HepG2 (cell line): ENCODE data around the gene SMARCB1. TPM values are rescaled to one million over a fixed set of nuclear protein-coding genes. Genes with fewer than 3 reads are reported as not detected.

Source experiments
- ATAC-seq: fragments of 200-7000 bp; cut with Tn5 transposase; 3 replicates; pipeline ENCODE4 v1.9.1; 2020; ENCODE audit warnings: mild to moderate bottlenecking, moderate library complexity
- BruUV-seq: library from RNA; stranded (reverse); fragments of 400-500 nt; replicated peaks from 2 replicates; lab custom pipeline; 2021; lab: Mats Ljungman, UMichigan
- CTCF ChIA-PET: fragments of 300-600 bp; formaldehyde crosslinking; extraction: SDS; loops from one replicate; lab custom pipeline; 2021; ENCODE audit warnings: low total read pairs, inconsistent platforms, low intra/inter-chr PET ratio; lab: Yijun Ruan, JAX
- POLR2A ChIA-PET: fragments of 350-600 bp; sonication (Branson Sonifier 250); formaldehyde crosslinking; loops from one replicate; lab custom pipeline; 2020; ENCODE audit warnings: antibody characterized with exemption, inconsistent platforms; lab: Yijun Ruan, JAX
- DNase-seq: peaks from one replicate; pipeline ENCODE4 v3.0.0-alpha.2; 2015; ENCODE audit warnings: low spot score
- FAIRE-seq: peaks from 3 replicates; lab custom pipeline; 2011; peaks lifted over from hg19 to GRCh38; lab: Jason Lieb, UNC
- H2AFZ ChIP-seq: one replicate; pipeline ENCODE4 v1.6.1; 2011; ENCODE audit warnings: low read length, inconsistent platforms
- H3K27ac ChIP-seq: fragments of 300-600 bp; 3 replicates; pipeline ENCODE4 v1.8.0; 2011; ENCODE audit warnings: mixed run types, mild to moderate bottlenecking, mixed read lengths, low read length, inconsistent platforms; ENCODE audit not compliant: insufficient read depth; ENCODE audit errors: extremely low read length
- H3K27me3 ChIP-seq, 2 experiments: fragments of 200-600 bp in 1 of 2; 2 replicates in 1 of 2; 3 replicates in 1 of 2; pipeline versions ENCODE4 v1.6.0 to v1.8.0; 2011; ENCODE audit warnings: low read length in 2 of 2, mild to moderate bottlenecking in 2 of 2, moderate library complexity in 2 of 2, inconsistent platforms in 1 of 2; ENCODE audit not compliant: insufficient read depth in 2 of 2, control insufficient read depth in 1 of 2
- H3K36me3 ChIP-seq, 2 experiments: fragments of 200-600 bp in 1 of 2; replicated peaks in 1 of 2; 2 replicates in 1 of 2; 3 replicates in 1 of 2; pipeline versions ENCODE4 v1.5.1 to v1.8.0; 2011; ENCODE audit warnings: low read length in 2 of 2, inconsistent platforms in 1 of 2; ENCODE audit not compliant: insufficient read depth in 2 of 2, control insufficient read depth in 1 of 2
- H3K4me1 ChIP-seq: 2 replicates; pipeline ENCODE4 v1.5.1; 2012; ENCODE audit warnings: low read length, inconsistent platforms; ENCODE audit not compliant: insufficient read depth
- H3K4me2 ChIP-seq: 2 replicates; pipeline ENCODE4 v1.6.0; 2011; ENCODE audit warnings: low read depth, low read length, inconsistent platforms
- H3K4me3 ChIP-seq, 3 experiments: fragments of 200-600 bp in 1 of 3; sonication (generic), shearing (Covaris generic) in 1 of 3; replicated peaks in 1 of 3; 2 replicates each; pipeline ENCODE4 v1.5.1; 2011 to 2016; ENCODE audit warnings: low read length in 3 of 3, inconsistent platforms in 2 of 3, low read depth in 2 of 3, mild to moderate bottlenecking in 2 of 3, control low read depth in 1 of 3, mixed read lengths in 1 of 3; ENCODE audit not compliant: insufficient read depth in 1 of 3
- H3K79me2 ChIP-seq: one replicate; pipeline ENCODE4 v1.6.1; 2011; ENCODE audit warnings: low read length, inconsistent platforms; ENCODE audit not compliant: insufficient read depth
- H3K9ac ChIP-seq: 2 replicates; pipeline ENCODE4 v1.6.0; 2011; ENCODE audit warnings: mild to moderate bottlenecking, low read depth, low read length, inconsistent platforms; ENCODE audit not compliant: insufficient read depth
- H3K9me3 ChIP-seq: 2 replicates; pipeline ENCODE4 v1.5.1; 2012; ENCODE audit warnings: mild to moderate bottlenecking, low read length
- H4K20me1 ChIP-seq: 2 replicates; pipeline ENCODE4 v1.6.0; 2011; ENCODE audit warnings: inconsistent platforms, mild to moderate bottlenecking, low read length, moderate library complexity; ENCODE audit not compliant: insufficient read depth
- MEIS2 ChIP-seq: sonication (generic); formaldehyde crosslinking; IDR thresholded peaks from 2 replicates; pipeline ENCODE4 v1.9.0; 2021; ENCODE audit warnings: mild to moderate bottlenecking, missing genetic modification reagents
- ZNF18 ChIP-seq: sonication (generic); formaldehyde crosslinking; IDR thresholded peaks from 2 replicates; pipeline ENCODE4 v1.8.0; 2022; ENCODE audit warnings: mild to moderate bottlenecking, missing genetic modification reagents; ENCODE audit not compliant: insufficient replicate concordance
- ZNF205 ChIP-seq: IDR thresholded peaks from 2 replicates; pipeline ENCODE4 v1.6.1; 2018; ENCODE audit warnings: missing biosample characterization, missing genetic modification reagents
- ZNF616 ChIP-seq: sonication (generic); formaldehyde crosslinking; IDR thresholded peaks from 2 replicates; pipeline ENCODE4 v1.5.0; 2020; ENCODE audit warnings: low read depth, mild to moderate bottlenecking, missing genetic modification reagents
- ZNF781 ChIP-seq: sonication (generic); formaldehyde crosslinking; IDR thresholded peaks from 2 replicates; pipeline ENCODE4 v1.5.1; 2020; ENCODE audit warnings: borderline replicate concordance, mild to moderate bottlenecking, missing genetic modification reagents; ENCODE audit errors: not compliant biosample characterization
- WGBS: methylation state at CpG from one replicate; pipeline ENCODE4 v1.1.6; 2017; ENCODE audit warnings: low lambda C conversion rate; 5-methylcytosine and 5-hydroxymethylcytosine counted together
- in situ Hi-C: cut with HindIII; loops from 2 replicates; pipeline ENCODE4 v1.10.0; 2017; ENCODE audit warnings: low pct_unique_long_range_greater_than_20kb; ENCODE audit not compliant: extremely low pct_ligation_motif_present
- intact Hi-C: fragments of 100-400 bp; cut with micrococcal nuclease; formaldehyde crosslinking; loops from one replicate; pipeline ENCODE4 v1.10.0; 2022; ENCODE audit not compliant: unreplicated experiment
- polyA plus RNA-seq, 8 experiments: library from polyadenylated mRNA; depleted of rRNA in 3 of 8; stranded (reverse) in 7 of 8; unstranded in 1 of 8; fragments of >200 nt; fragmentation: Illumina TruSeq in 4 of 8; extraction: Trizol in 4 of 8; gene quantifications; 2 replicates each; pipeline versions ENCODE4 v1.2.1 to v1.2.3, GENCODE V29; 2011 to 2016; ENCODE audit warnings: low read depth in 4 of 8, missing spikeins in 1 of 8, mixed read lengths in 1 of 8; ENCODE audit not compliant: insufficient read depth in 1 of 8
- total RNA-seq, 5 experiments: library from RNA; depleted of rRNA; stranded (reverse); fragments of >200 nt; fragmentation: Illumina TruSeq; extraction: Trizol; gene quantifications; 2 replicates each; pipeline ENCODE4 v1.2.3, GENCODE V29; 2016; ENCODE audit warnings: low read depth in 1 of 5
- TF ChIP-seq, protein P1 (sequence below): sonication (generic); formaldehyde crosslinking; IDR thresholded peaks from 2 replicates; pipeline ENCODE4 v1.5.1; 2020; ENCODE audit warnings: missing genetic modification reagents, mild to moderate bottlenecking, borderline replicate concordance

The SMARCB1 gene
- total and polyA plus RNA-seq, 2 of the 13 experiments (the other 11 are each of a cell fraction or from before 2014, with no cell fraction given) = 74.0 to 166 TPM

DNA sequence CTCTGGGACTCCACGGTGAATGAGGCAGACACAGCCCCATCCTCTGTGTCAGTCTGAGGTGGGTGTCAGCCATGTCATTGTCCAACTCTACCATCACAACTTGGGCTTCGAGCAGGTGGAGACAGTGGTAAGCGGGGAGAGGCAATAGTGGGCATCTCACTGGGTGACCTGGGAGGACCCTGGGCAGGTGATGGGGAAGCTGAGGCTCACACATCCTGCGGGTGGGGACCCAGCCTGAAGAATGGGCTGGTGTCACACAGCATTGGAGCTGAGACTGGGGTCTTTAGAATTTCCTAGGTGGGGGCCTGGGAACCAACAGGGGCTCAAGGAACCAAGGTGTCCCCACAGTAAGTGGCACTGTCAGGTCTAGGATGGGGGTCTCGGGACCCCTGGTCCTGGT lies 7.0 kb upstream of the SMARCB1 start (continued):
- TF ChIP-seq, protein P1, sequence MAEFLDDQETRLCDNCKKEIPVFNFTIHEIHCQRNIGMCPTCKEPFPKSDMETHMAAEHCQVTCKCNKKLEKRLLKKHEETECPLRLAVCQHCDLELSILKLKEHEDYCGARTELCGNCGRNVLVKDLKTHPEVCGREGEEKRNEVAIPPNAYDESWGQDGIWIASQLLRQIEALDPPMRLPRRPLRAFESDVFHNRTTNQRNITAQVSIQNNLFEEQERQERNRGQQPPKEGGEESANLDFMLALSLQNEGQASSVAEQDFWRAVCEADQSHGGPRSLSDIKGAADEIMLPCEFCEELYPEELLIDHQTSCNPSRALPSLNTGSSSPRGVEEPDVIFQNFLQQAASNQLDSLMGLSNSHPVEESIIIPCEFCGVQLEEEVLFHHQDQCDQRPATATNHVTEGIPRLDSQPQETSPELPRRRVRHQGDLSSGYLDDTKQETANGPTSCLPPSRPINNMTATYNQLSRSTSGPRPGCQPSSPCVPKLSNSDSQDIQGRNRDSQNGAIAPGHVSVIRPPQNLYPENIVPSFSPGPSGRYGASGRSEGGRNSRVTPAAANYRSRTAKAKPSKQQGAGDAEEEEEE (CRISPR knock-in tag) = no peak
- no peak for TF ChIP-seq MEIS2 (CRISPR knock-in tag)
- TF ChIP-seq ZNF18 (CRISPR knock-in tag) = no peak
- TF ChIP-seq ZNF781 (CRISPR knock-in tag) = no peak

DNA sequence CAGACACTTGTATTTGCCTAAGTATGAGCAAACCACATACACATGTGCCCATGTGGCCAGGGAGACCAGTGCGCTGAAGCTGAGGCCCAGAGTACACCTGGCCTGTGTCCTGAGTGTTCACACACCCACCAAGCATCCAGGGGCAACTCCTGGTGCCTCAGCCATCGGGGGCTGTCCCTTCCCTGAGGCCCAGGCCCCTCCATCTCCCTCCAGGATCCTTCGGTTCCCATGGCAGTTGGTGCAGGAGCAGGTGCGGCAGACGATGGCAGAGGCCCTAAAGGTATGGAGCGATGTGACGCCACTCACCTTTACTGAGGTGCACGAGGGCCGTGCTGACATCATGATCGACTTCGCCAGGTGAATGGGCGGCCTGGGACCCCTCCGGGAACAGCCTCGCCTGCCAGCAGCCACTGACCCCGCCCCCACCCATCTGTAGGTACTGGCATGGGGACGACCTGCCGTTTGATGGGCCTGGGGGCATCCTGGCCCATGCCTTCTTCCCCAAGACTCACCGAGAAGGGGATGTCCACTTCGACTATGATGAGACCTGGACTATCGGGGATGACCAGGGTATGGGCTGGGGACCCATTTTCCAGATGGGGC lies 6.5 kb upstream of the SMARCB1 start:
- Histone ChIP-seq H3K27ac (no peak overlapping the region), H2AFZ (no peak overlapping the region), H3K4me2 (no peak overlapping the region), H4K20me1 (no peaks in the 10 kb centered on the region), H3K4me3 (no peak overlapping the region), H3K36me3 (no peaks in the 10 kb centered on the region), H3K4me1 (peaks cover 70% of the 10 kb centered on the region), H3K9me3 (no peaks in the 10 kb centered on the region), H3K9ac (no peak overlapping the region), H3K27me3 (no peaks in the 10 kb centered on the region), H3K79me2 (no peaks in the 10 kb centered on the region)
- intact Hi-C loops (no loop called here), in situ Hi-C loops (loop anchor here (5.0 kb wide), 1 partner anchor 67 kb away; no protein-coding TSS in a partner anchor)
- ATAC-seq (no peak), DNase-seq (no peak), FAIRE-seq (no peak)
- 97% methylated on average over 6 of the region's 20 CpGs for WGBS
- CTCF ChIA-PET = no interaction called here
- POLR2A ChIA-PET = interaction anchor here (1.1 to 1.4 kb wide), 2 partner anchors 9 to 77 kb away, joined by 3 read pairs; partner anchors contain the start of gene SLC2A11
- TF ChIP-seq ZNF616 (CRISPR knock-in tag) = no peak
- no peak for TF ChIP-seq ZNF205 (CRISPR knock-in tag)
- no TSS peak for BruUV-seq
